PC-3 (cell line): ENCODE results near the gene DLG2.

Source experiments
- EZH2phosphoT487 ChIP-seq: fragments of 300-600 bp; sonication (generic); IDR thresholded peaks from 2 replicates; pipeline ENCODE4 v1.6.1; 2018; ENCODE audit warnings: mild to moderate bottlenecking, antibody characterized with exemption, low read length, borderline replicate concordance
- TF ChIP-seq, protein P1 (sequence below): fragments of 300-600 bp; sonication (generic); conservative IDR thresholded peaks from 2 replicates; pipeline ENCODE4 v1.5.1; 2017; ENCODE audit warnings: antibody characterized with exemption, low read depth, mild to moderate bottlenecking, low read length

DNA sequence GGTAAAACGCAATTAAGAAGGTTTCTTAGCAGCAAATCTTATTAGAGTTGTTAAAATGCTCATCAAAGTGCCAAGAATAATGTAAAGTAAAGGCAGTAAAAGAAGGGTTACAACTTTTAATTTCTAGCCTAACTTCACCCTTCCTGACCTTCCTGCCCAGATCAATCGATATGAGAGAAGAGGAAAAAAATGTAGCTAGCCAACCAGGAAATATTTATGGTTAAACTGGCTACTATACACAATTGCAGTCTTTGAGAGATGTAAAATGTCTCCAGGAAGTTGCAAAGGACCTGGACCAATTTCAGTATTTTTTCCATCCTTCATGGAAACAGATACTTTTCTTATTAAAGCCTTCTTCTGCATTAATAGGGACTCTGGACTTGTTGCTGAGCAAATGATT lies 2199.2 kb downstream of the DLG2 start:
- TF ChIP-seq, protein P1, sequence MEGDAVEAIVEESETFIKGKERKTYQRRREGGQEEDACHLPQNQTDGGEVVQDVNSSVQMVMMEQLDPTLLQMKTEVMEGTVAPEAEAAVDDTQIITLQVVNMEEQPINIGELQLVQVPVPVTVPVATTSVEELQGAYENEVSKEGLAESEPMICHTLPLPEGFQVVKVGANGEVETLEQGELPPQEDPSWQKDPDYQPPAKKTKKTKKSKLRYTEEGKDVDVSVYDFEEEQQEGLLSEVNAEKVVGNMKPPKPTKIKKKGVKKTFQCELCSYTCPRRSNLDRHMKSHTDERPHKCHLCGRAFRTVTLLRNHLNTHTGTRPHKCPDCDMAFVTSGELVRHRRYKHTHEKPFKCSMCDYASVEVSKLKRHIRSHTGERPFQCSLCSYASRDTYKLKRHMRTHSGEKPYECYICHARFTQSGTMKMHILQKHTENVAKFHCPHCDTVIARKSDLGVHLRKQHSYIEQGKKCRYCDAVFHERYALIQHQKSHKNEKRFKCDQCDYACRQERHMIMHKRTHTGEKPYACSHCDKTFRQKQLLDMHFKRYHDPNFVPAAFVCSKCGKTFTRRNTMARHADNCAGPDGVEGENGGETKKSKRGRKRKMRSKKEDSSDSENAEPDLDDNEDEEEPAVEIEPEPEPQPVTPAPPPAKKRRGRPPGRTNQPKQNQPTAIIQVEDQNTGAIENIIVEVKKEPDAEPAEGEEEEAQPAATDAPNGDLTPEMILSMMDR, result no peak
- no peak for TF ChIP-seq EZH2phosphoT487
